SH-SY5Y (cell line): ENCODE results near the gene DDO.

Experiments used
- GATA2 ChIP-seq: IDR thresholded peaks from 2 replicates; pipeline ENCODE4 v1.6.1; 2011; ENCODE audit warnings: mild to moderate bottlenecking, low read depth, low read length
- GATA3 ChIP-seq: IDR thresholded peaks from 2 replicates; pipeline ENCODE4 v1.6.1; 2011; ENCODE audit warnings: low read depth, mild to moderate bottlenecking, low read length, moderate library complexity

- TF ChIP-seq GATA3, result no peak
- no peak for TF ChIP-seq GATA2
Measured at GRCh38 chr6:110428153-110428552, 12.8 kb upstream of the DDO start.
